CD4-positive, alpha-beta memory T cell (primary cell): Measurements from ENCODE around the gene PDE4D. TPM values are rescaled to one million over a fixed set of nuclear protein-coding genes. Genes with fewer than 3 reads are reported as not detected.
A peak's percentile ranks its signal among the peaks of the same experiment; 100 is the strongest.

Experiments used
- CTCF ChIA-PET: fragments of 350-600 bp; sonication (Branson Sonifier 250); formaldehyde crosslinking; loops from one replicate; lab custom pipeline; 2021; ENCODE audit warnings: inconsistent platforms; ENCODE audit not compliant: partially characterized antibody; lab: Charles Lee
- POLR2A ChIA-PET: fragments of 350-600 bp; sonication (Branson Sonifier 250); formaldehyde crosslinking; loops from one replicate; lab custom pipeline; 2021; ENCODE audit not compliant: partially characterized antibody; lab: Charles Lee
- DNase-seq, 5 donors: peaks; one replicate each; pipeline versions ENCODE4 v3.0.0 to v3.0.0-alpha.2; 2020 to 2022; ENCODE audit warnings: mixed read lengths in 1 of 5
- H3K27ac ChIP-seq: one replicate; pipeline ENCODE4 v1.7.0; 2013; ENCODE audit warnings: low read depth, low read length
- H3K27me3 ChIP-seq: 2 replicates; pipeline ENCODE4 v1.7.0; 2013; ENCODE audit warnings: mild to moderate bottlenecking, low read length, moderate library complexity; ENCODE audit not compliant: insufficient read depth
- H3K36me3 ChIP-seq: 2 replicates; pipeline ENCODE4 v1.7.0; 2013; ENCODE audit warnings: mild to moderate bottlenecking, low read length, moderate library complexity; ENCODE audit not compliant: insufficient read depth
- H3K4me1 ChIP-seq: 2 replicates; pipeline ENCODE4 v1.7.0; 2013; ENCODE audit warnings: mild to moderate bottlenecking, low read length, moderate library complexity; ENCODE audit not compliant: insufficient read depth
- H3K4me3 ChIP-seq, 2 donors: one replicate each; pipeline ENCODE4 v1.7.0; 2013; ENCODE audit warnings: low read length in 2 of 2, mild to moderate bottlenecking in 1 of 2
- H3K9me3 ChIP-seq, 2 donors: one replicate each; pipeline ENCODE4 v1.7.0; 2013; ENCODE audit warnings: low read length in 2 of 2, control low read depth in 1 of 2; ENCODE audit not compliant: control insufficient read depth in 1 of 2
- H3K27ac Mint-ChIP-seq, 7 donors: one replicate each; pipeline ENCODE4 v1.8.0; 2020 to 2021; ENCODE audit warnings: mixed read lengths in 7 of 7, mild to moderate bottlenecking in 6 of 7, inconsistent platforms in 3 of 7, moderate library complexity in 3 of 7
- H3K27me3 Mint-ChIP-seq, 2 donors: one replicate each; pipeline ENCODE4 v1.8.0; 2020 to 2021; ENCODE audit warnings: mixed read lengths in 2 of 2
- H3K36me3 Mint-ChIP-seq, 2 donors: one replicate each; pipeline ENCODE4 v1.8.0; 2020 to 2021; ENCODE audit warnings: mixed read lengths in 2 of 2, inconsistent platforms in 1 of 2, mild to moderate bottlenecking in 1 of 2
- H3K4me1 Mint-ChIP-seq, 4 donors: one replicate each; pipeline ENCODE4 v1.8.0; 2020 to 2021; ENCODE audit warnings: mixed read lengths in 4 of 4, mild to moderate bottlenecking in 1 of 4
- H3K4me3 Mint-ChIP-seq, 8 donors: one replicate each; pipeline ENCODE4 v1.8.0; 2020 to 2021; ENCODE audit warnings: mixed read lengths in 8 of 8, mild to moderate bottlenecking in 7 of 8, moderate library complexity in 6 of 8, inconsistent platforms in 3 of 8
- H3K9me3 Mint-ChIP-seq, 8 donors: one replicate each; pipeline ENCODE4 v1.8.0; 2020 to 2021; ENCODE audit warnings: mixed read lengths in 8 of 8, mild to moderate bottlenecking in 5 of 8, inconsistent platforms in 3 of 8, moderate library complexity in 1 of 8
- intact Hi-C: fragments of 100-400 bp; cut with micrococcal nuclease; formaldehyde crosslinking; loops from one replicate; pipeline ENCODE4 v1.15.1; 2023
- polyA plus RNA-seq, 2 donors: library from polyadenylated mRNA; unstranded; fragments of 300-500 nt; fragmentation: Illumina TruSeq; gene quantifications; one replicate each; pipeline ENCODE4 v1.2.3, GENCODE V29; 2021
- total RNA-seq, 2 experiments: library from RNA; stranded (reverse); gene quantifications; one replicate each; pipeline ENCODE4 v1.2.3, GENCODE V29; 2021

PDE4D gene
- total and polyA plus RNA-seq, 4 experiments from 2014 or later: 12.3 to 49.7 (median 30.3) TPM

DNA sequence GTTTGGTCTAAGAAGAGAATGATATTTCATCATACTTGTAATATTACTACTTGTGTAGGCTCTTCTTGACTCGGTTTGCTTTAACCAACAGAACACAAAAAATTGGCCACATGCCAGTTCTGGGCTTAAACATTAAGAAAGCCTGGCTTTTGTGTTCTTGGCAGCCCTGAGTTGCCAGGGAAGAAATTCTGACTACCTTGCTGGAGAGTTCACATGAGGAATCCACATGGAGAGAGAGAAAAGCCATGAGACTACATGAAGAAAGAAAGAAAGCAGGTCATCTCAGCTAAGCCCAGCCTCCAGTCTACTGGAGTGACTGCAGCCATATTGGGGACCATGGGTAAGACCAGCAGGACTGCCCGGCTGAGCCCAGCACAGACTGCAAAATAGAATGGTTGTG, 785.8 kb downstream of the PDE4D start:
- POLR2A ChIA-PET: no interaction called here

DNA sequence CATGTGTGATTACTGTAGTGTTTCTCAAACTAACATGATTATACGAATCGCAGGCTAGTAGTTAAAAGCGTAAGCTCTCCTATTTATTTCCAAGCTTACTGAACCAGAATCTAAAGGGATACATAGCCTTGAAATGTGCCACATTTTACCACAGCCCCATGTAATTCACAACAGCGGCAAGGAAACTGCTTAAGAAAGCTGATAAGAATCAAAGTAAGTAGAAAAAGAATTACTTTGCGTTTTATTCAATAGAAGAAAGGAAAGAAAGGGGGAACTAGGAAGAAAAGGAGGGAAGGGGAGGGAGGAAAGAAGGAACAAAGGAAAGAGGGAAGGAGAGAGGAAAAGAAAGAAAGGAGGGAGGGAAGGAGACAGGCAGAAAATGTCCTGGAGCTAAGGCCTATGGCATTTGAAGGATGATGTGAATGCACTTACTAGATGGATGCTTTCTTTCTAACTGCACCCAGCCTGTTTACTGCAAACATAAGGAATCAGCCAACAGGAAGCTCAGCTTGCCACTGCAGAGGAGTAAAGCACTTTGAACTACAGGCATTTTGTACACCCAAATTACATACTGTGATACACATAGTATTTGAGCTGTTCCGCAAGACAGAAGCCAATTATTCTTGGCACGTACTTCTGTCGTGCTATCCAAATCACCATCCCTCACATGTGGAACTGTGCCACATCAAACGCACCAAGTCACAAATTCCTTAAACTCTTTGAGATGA, 789.0 kb downstream of the PDE4D start:
- H3K9me3 Mint-ChIP-seq: no peaks in the 10 kb centered on the region
- peak overlapping the region in 1 of 8 donors; percentile 2 for H3K4me3 Mint-ChIP-seq
- peaks cover 13 to 42% (median 27%) of the 10 kb centered on the region in 4 donors for H3K4me1 Mint-ChIP-seq
- Histone ChIP-seq H3K27ac (no peak overlapping the region), H3K36me3 (no peaks in the 10 kb centered on the region), H3K27me3 (no peaks in the 10 kb centered on the region), H3K4me3 (no peak overlapping the region), H3K4me1 (peaks cover 23% of the 10 kb centered on the region), H3K9me3 (no peaks in the 10 kb centered on the region)
- POLR2A ChIA-PET: interaction anchor here (1.4 to 4.4 kb wide), 3 partner anchors 19 to 66 kb away, joined by 6 to 23 read pairs (median 10); no protein-coding TSS in a partner anchor
- peak overlapping the region in 3 of 7 donors; percentile 35 to 60 (median 53) for H3K27ac Mint-ChIP-seq
- intact Hi-C loops: no loop called here
- DNase-seq: no peak
- no peaks in the 10 kb centered on the region for H3K36me3 Mint-ChIP-seq
- CTCF ChIA-PET: interaction anchor here (1.3 to 2.0 kb wide), 3 partner anchors 19 to 218 kb away, joined by 3 to 12 read pairs (median 4); no protein-coding TSS in a partner anchor
- no peaks in the 10 kb centered on the region for H3K27me3 Mint-ChIP-seq

More for the DNA sequence above, 785.8 kb downstream of the PDE4D start:
- no peaks in the 10 kb centered on the region for H3K27me3 ChIP-seq
- Mint-ChIP-seq H3K27ac (peak overlapping the region in 1 of 7 donors; percentile 64), H3K4me3 (no peak overlapping the region), H3K9me3 (peaks cover 0 to 3% (median 0%) of the 10 kb centered on the region in 8 donors), H3K27me3 (no peaks in the 10 kb centered on the region), H3K4me1 (peaks cover 8 to 26% (median 15%) of the 10 kb centered on the region in 4 donors), H3K36me3 (no peaks in the 10 kb centered on the region)
- no peak for DNase-seq
- H3K4me3 ChIP-seq: no peak overlapping the region
- intact Hi-C loops: no loop called here
- H3K4me1 ChIP-seq: peaks cover 6% of the 10 kb centered on the region
- CTCF ChIA-PET: no interaction called here
- no peak overlapping the region for H3K27ac ChIP-seq
- no peaks in the 10 kb centered on the region for H3K9me3 ChIP-seq
- H3K36me3 ChIP-seq: no peaks in the 10 kb centered on the region

DNA sequence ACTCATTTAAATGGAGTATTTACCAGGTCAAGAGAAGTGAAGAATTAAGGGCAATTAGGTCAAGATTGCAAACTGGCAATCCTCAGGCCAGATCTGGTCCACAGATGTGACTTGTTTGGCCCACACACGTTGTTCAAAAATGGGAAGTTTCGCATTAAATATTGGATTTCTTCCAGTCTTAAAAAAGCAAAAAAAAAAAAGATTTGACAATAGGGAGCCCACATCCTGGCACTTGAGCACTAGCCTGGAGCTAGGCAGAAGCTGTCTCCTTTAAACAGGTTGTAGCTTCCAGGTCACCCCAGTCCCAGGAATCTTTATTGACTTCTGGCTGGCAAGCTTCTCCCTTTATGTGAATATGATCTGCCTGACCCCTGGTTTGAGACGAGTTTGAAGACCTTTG, 790.2 kb downstream of the PDE4D start:
- no peak for DNase-seq
- Mint-ChIP-seq H3K4me1 (peaks cover 19 to 53% (median 37%) of the 10 kb centered on the region in 4 donors), H3K9me3 (no peaks in the 10 kb centered on the region), H3K27ac (peak overlapping the region in 4 of 7 donors; percentile 21 to 76 (median 40)), H3K36me3 (no peaks in the 10 kb centered on the region), H3K4me3 (no peak overlapping the region), H3K27me3 (no peaks in the 10 kb centered on the region)
- intact Hi-C loops: no loop called here
- peaks cover 35% of the 10 kb centered on the region for H3K4me1 ChIP-seq
- CTCF ChIA-PET: interaction anchor here (0.9 to 2.0 kb wide), 4 partner anchors 21 to 217 kb away, joined by 3 to 12 read pairs (median 4); no protein-coding TSS in a partner anchor
- POLR2A ChIA-PET: interaction anchor here (0.8 to 4.4 kb wide), 3 partner anchors 21 to 64 kb away, joined by 4 to 23 read pairs (median 6); no protein-coding TSS in a partner anchor
- no peaks in the 10 kb centered on the region for H3K9me3 ChIP-seq
- no peaks in the 10 kb centered on the region for H3K27me3 ChIP-seq
- no peaks in the 10 kb centered on the region for H3K36me3 ChIP-seq
- H3K4me3 ChIP-seq: no peak overlapping the region
- no peak overlapping the region for H3K27ac ChIP-seq

DNA sequence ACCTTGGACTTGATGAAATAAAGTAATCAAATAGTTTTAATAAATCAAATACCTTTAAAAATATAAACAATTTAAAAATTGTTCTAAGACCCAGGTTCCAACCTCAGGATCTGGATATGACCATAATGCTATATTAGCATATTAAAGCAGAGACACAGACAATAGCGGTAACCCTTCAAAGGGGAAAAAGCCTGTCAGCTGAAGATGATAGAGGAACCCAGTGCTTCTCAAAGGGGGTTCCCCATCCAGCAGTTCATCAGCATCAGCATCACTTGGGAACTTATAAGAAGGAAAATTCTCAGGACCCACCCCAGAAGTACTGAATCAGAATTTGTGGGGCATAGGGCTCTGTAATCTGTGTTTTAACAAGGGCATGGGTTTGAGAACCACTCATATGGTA, 791.1 kb downstream of the PDE4D start:
- H3K9me3 ChIP-seq: no peaks in the 10 kb centered on the region
- peaks cover 20 to 48% (median 35%) of the 10 kb centered on the region in 4 donors for H3K4me1 Mint-ChIP-seq
- H3K9me3 Mint-ChIP-seq: peaks cover 0 to 2% (median 0%) of the 10 kb centered on the region in 8 donors
- no peaks in the 10 kb centered on the region for H3K36me3 ChIP-seq
- H3K27me3 Mint-ChIP-seq: no peaks in the 10 kb centered on the region
- CTCF ChIA-PET: interaction anchor here (1.0 kb wide), 1 partner anchor 12 kb away, joined by 3 read pairs; no protein-coding TSS in a partner anchor
- H3K4me1 ChIP-seq: peaks cover 36% of the 10 kb centered on the region
- DNase-seq: peak in 1 of 5 donors; percentile 36
- H3K27ac ChIP-seq: no peak overlapping the region
- POLR2A ChIA-PET: interaction anchor here (0.8 to 4.4 kb wide), 3 partner anchors 22 to 63 kb away, joined by 3 to 23 read pairs (median 3); no protein-coding TSS in a partner anchor
- H3K36me3 Mint-ChIP-seq: no peaks in the 10 kb centered on the region
- no peak overlapping the region for H3K4me3 ChIP-seq
- H3K27me3 ChIP-seq: no peaks in the 10 kb centered on the region
- intact Hi-C loops: no loop called here
- peak overlapping the region in 4 of 7 donors; percentile 7 to 76 (median 35) for H3K27ac Mint-ChIP-seq
- H3K4me3 Mint-ChIP-seq: no peak overlapping the region

DNA sequence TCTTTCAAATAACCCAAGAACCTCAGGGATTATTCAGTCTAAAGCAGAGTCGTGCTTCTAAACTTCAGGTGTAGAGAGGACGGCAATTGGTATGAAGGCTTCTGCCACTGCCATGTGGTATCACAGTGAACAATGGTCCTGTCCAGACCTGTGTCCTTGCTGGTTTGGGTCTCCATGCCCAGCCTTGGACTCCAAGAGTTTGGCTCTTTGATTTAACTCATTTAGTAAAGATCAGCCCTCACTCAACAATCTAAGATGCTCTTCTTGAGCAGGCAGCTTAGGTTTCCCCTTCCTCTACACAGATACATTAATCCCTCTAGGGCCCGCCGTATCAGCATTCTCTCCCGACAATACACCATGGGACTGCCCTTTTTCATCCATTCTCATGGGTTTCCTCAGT, 792.7 kb downstream of the PDE4D start:
- peaks cover 36% of the 10 kb centered on the region for H3K4me1 ChIP-seq
- DNase-seq: no peak
- CTCF ChIA-PET: interaction anchor here (1.2 to 1.8 kb wide), 3 partner anchors 15 to 60 kb away, joined by 4 to 6 read pairs (median 4); no protein-coding TSS in a partner anchor
- H3K4me1 Mint-ChIP-seq: peaks cover 17 to 45% (median 35%) of the 10 kb centered on the region in 4 donors
- no peaks in the 10 kb centered on the region for H3K36me3 ChIP-seq
- H3K9me3 Mint-ChIP-seq: peaks cover 0 to 2% (median 0%) of the 10 kb centered on the region in 8 donors
- H3K27me3 Mint-ChIP-seq: no peaks in the 10 kb centered on the region
- no peaks in the 10 kb centered on the region for H3K27me3 ChIP-seq
- no peaks in the 10 kb centered on the region for H3K36me3 Mint-ChIP-seq
- H3K9me3 ChIP-seq: no peaks in the 10 kb centered on the region
- intact Hi-C loops: no loop called here
- H3K27ac Mint-ChIP-seq: peak overlapping the region; percentile 0 to 94 (median 64)
- POLR2A ChIA-PET: interaction anchor here (1.0 to 3.4 kb wide), 5 partner anchors 9 to 66 kb away, joined by 3 to 34 read pairs (median 7); no protein-coding TSS in a partner anchor
- no peak overlapping the region for H3K4me3 ChIP-seq
- no peak overlapping the region for H3K4me3 Mint-ChIP-seq
- H3K27ac ChIP-seq: peak overlapping the region; percentile 33

DNA sequence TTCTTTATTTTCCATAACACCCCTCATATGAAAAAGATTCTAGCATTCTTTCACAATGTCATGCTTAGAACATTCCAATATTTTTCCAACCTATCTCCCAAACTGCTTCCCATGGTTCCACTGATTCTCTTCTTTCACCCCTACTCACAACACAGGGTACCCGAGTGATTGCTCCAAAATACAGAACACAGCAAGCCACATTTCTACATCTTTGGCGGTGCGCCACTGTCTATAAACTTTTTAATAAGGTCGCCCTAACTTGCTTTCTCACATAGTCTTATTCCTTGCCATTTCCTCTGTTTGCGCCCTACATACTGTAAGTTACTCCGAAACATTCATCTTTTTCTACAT, 793.6 kb downstream of the PDE4D start:
- H3K27ac ChIP-seq: peak overlapping the region; percentile 33
- Mint-ChIP-seq H3K4me1 (peaks cover 17 to 45% (median 35%) of the 10 kb centered on the region in 4 donors), H3K27me3 (no peaks in the 10 kb centered on the region), H3K27ac (peak overlapping the region; percentile 31 to 94 (median 83)), H3K36me3 (no peaks in the 10 kb centered on the region), H3K9me3 (peaks cover 0 to 2% (median 0%) of the 10 kb centered on the region in 8 donors), H3K4me3 (peak overlapping the region in 6 of 8 donors; percentile 23 to 55 (median 44))
- peak in 1 of 5 donors; percentile 27 for DNase-seq
- intact Hi-C loops: loop anchor here (1.0 kb wide), 2 partner anchors 27 to 61 kb away; no protein-coding TSS in a partner anchor
- peaks cover 35% of the 10 kb centered on the region for H3K4me1 ChIP-seq
- no peaks in the 10 kb centered on the region for H3K27me3 ChIP-seq
- POLR2A ChIA-PET: interaction anchor here (1.0 to 3.4 kb wide), 7 partner anchors 9 to 65 kb away, joined by 3 to 34 read pairs (median 7); no protein-coding TSS in a partner anchor
- CTCF ChIA-PET: interaction anchor here (1.0 to 1.8 kb wide), 4 partner anchors 14 to 59 kb away, joined by 4 to 6 read pairs (median 4); no protein-coding TSS in a partner anchor
- no peaks in the 10 kb centered on the region for H3K36me3 ChIP-seq
- no peaks in the 10 kb centered on the region for H3K9me3 ChIP-seq
- no peak overlapping the region for H3K4me3 ChIP-seq
